ENCODE measurements around the gene TMEM120B.
A peak's percentile ranks its signal among the peaks of the same experiment; 100 is the strongest.

DNA sequence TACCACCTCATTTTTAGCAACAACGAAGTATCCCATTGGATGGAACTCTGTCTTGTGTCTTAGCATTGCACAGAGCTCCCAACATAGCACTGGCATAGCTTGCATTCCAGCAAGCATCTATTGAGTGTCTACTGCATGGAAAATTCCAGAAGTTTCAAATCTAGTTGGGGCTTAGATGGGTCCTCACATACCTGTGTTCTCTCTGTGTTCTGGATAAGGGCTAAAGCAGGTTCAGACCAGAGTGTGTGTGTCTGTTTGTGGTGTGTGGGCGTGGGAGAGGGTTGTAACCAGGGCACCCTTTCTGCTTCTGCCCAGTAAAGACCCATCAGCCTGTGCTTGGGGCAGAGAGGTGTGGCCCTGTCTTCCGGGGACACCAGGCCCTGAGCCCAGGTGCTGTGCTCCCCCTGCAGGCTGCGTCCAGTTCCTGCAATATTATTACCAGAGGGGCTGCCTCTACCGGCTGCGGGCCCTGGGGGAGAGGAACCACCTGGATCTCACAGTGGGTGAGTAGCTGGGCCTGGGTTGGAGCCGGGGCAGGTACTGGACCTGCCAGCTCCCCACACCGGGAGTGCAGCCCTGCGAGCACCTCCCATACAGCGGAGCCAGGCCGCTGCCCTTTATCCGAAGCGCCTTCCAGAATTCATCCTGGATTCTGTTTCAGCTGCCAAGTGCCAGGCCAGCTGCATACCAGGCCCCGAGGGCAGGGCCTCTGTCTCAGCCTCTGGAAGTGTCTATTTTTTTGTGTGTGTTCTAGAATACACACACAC lies 60.6 kb downstream of the TMEM120B start:
- TF ChIP-seq, protein P1, sequence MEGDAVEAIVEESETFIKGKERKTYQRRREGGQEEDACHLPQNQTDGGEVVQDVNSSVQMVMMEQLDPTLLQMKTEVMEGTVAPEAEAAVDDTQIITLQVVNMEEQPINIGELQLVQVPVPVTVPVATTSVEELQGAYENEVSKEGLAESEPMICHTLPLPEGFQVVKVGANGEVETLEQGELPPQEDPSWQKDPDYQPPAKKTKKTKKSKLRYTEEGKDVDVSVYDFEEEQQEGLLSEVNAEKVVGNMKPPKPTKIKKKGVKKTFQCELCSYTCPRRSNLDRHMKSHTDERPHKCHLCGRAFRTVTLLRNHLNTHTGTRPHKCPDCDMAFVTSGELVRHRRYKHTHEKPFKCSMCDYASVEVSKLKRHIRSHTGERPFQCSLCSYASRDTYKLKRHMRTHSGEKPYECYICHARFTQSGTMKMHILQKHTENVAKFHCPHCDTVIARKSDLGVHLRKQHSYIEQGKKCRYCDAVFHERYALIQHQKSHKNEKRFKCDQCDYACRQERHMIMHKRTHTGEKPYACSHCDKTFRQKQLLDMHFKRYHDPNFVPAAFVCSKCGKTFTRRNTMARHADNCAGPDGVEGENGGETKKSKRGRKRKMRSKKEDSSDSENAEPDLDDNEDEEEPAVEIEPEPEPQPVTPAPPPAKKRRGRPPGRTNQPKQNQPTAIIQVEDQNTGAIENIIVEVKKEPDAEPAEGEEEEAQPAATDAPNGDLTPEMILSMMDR (IDR thresholded peaks at IDR 0.05 in 2 of 3, conservative IDR thresholded peaks at IDR 0.05 in 1 of 3; ENCODE audit: borderline replicate concordance in 1 of 3, insufficient read depth in 1 of 3, low read depth in 2 of 3, low read length in 2 of 3), result peak; percentile 88 to 95 (median 90)
- TF ChIP-seq EZH2phosphoT487 (IDR thresholded peaks at IDR 0.05; ENCODE audit: borderline replicate concordance) (no peak), POLR2A (IDR thresholded peaks at IDR 0.05; ENCODE audit: borderline replicate concordance, extremely low read depth, insufficient read depth, insufficient read length) (no peak), FOSL1 (IDR thresholded peaks at IDR 0.05; ENCODE audit: low read depth) (no peak), SP1 (IDR thresholded peaks at IDR 0.05; ENCODE audit: low read depth) (no peak), JUND (IDR thresholded peaks at IDR 0.05) (no peak), POLR2AphosphoS5 (IDR thresholded peaks at IDR 0.05; ENCODE audit: low read depth, low read length) (no peak), ELF1 (IDR thresholded peaks at IDR 0.05; ENCODE audit: borderline replicate concordance, low read depth) (no peak), ZNF274 (IDR thresholded peaks at IDR 0.05; ENCODE audit: low read depth, low read length) (no peak), SRF (IDR thresholded peaks at IDR 0.05; ENCODE audit: low read depth) (no peak), EZH2 (IDR thresholded peaks at IDR 0.05) (no peak)
- TF ChIP-seq, protein P2, sequence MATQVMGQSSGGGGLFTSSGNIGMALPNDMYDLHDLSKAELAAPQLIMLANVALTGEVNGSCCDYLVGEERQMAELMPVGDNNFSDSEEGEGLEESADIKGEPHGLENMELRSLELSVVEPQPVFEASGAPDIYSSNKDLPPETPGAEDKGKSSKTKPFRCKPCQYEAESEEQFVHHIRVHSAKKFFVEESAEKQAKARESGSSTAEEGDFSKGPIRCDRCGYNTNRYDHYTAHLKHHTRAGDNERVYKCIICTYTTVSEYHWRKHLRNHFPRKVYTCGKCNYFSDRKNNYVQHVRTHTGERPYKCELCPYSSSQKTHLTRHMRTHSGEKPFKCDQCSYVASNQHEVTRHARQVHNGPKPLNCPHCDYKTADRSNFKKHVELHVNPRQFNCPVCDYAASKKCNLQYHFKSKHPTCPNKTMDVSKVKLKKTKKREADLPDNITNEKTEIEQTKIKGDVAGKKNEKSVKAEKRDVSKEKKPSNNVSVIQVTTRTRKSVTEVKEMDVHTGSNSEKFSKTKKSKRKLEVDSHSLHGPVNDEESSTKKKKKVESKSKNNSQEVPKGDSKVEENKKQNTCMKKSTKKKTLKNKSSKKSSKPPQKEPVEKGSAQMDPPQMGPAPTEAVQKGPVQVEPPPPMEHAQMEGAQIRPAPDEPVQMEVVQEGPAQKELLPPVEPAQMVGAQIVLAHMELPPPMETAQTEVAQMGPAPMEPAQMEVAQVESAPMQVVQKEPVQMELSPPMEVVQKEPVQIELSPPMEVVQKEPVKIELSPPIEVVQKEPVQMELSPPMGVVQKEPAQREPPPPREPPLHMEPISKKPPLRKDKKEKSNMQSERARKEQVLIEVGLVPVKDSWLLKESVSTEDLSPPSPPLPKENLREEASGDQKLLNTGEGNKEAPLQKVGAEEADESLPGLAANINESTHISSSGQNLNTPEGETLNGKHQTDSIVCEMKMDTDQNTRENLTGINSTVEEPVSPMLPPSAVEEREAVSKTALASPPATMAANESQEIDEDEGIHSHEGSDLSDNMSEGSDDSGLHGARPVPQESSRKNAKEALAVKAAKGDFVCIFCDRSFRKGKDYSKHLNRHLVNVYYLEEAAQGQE (IDR thresholded peaks at IDR 0.05; ENCODE audit: low read depth), result no peak
- TF ChIP-seq, protein P3, sequence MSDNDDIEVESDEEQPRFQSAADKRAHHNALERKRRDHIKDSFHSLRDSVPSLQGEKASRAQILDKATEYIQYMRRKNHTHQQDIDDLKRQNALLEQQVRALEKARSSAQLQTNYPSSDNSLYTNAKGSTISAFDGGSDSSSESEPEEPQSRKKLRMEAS (IDR thresholded peaks at IDR 0.05), result no peak

Measured in HCT116 (cell line).